ENCODE data around the gene SDHAF3.

GRCh38 chr7:97116308-97116707 is 1.2 kb upstream of the SDHAF3 start:
- TF ChIP-seq CTCF (IDR thresholded peaks at IDR 0.05; ENCODE audit: poor library complexity, severe bottlenecking) (no peak), POLR2AphosphoS5 (IDR thresholded peaks at IDR 0.05) (no peak), MXI1 (conservative IDR thresholded peaks at IDR 0.05; ENCODE audit: poor library complexity, severe bottlenecking) (no peak), REST (IDR thresholded peaks at IDR 0.05; ENCODE audit: borderline replicate concordance) (no peak), EZH2 (IDR thresholded peaks at IDR 0.05; ENCODE audit: borderline replicate concordance, insufficient read depth, low read length, poor library complexity, severe bottlenecking) (no peak), RAD21 (conservative IDR thresholded peaks at IDR 0.05) (no peak)
